ENCODE measurements around the gene ANKRD62.

GRCh38 chr18:12155996-12156395 lies 62.4 kb downstream of the ANKRD62 start:
- TF ChIP-seq, protein P1, sequence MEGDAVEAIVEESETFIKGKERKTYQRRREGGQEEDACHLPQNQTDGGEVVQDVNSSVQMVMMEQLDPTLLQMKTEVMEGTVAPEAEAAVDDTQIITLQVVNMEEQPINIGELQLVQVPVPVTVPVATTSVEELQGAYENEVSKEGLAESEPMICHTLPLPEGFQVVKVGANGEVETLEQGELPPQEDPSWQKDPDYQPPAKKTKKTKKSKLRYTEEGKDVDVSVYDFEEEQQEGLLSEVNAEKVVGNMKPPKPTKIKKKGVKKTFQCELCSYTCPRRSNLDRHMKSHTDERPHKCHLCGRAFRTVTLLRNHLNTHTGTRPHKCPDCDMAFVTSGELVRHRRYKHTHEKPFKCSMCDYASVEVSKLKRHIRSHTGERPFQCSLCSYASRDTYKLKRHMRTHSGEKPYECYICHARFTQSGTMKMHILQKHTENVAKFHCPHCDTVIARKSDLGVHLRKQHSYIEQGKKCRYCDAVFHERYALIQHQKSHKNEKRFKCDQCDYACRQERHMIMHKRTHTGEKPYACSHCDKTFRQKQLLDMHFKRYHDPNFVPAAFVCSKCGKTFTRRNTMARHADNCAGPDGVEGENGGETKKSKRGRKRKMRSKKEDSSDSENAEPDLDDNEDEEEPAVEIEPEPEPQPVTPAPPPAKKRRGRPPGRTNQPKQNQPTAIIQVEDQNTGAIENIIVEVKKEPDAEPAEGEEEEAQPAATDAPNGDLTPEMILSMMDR (IDR thresholded peaks at IDR 0.05), result no peak
- no peak for TF ChIP-seq POLR2A (IDR thresholded peaks at IDR 0.05)
